Caco-2 (cell line): ENCODE data around the gene KIF2C. TPM values are rescaled to one million over a fixed set of nuclear protein-coding genes. Genes with fewer than 3 reads are reported as not detected.

Experiments
- BruUV-seq: library from RNA; stranded (reverse); fragments of 400-500 nt; replicated peaks from 2 replicates; lab custom pipeline; 2021; lab: Mats Ljungman, UMichigan
- CTCF ChIA-PET: fragments of 300-600 bp; sonication (Branson Sonifier 250); formaldehyde crosslinking; loops from one replicate; lab custom pipeline; 2022; ENCODE audit warnings: antibody characterized with exemption; lab: Charles Lee
- POLR2A ChIA-PET: fragments of 300-600 bp; sonication (Branson Sonifier 250); formaldehyde crosslinking; loops from one replicate; lab custom pipeline; 2022; ENCODE audit warnings: antibody characterized with exemption; lab: Charles Lee
- DNase-seq, 2 experiments: peaks; one replicate each; pipeline versions ENCODE4 v3.0.0 to v3.0.0-alpha.2; 2020 to 2022
- H3K27me3 ChIP-seq: replicated peaks from 2 replicates; pipeline ENCODE4 v1.6.0; 2011; ENCODE audit warnings: low read length; ENCODE audit not compliant: control insufficient read depth, insufficient read depth
- H3K36me3 ChIP-seq: 2 replicates; pipeline ENCODE4 v1.5.1; 2011; ENCODE audit warnings: low read length; ENCODE audit not compliant: control insufficient read depth, insufficient read depth
- H3K4me1 ChIP-seq: fragments of 250-450 bp; sonication (Bioruptor Pico); 2 replicates; pipeline ENCODE4 v1.5.1; 2020; ENCODE audit warnings: mild to moderate bottlenecking
- H3K4me3 ChIP-seq: 2 replicates; pipeline ENCODE4 v1.5.1; 2011; ENCODE audit warnings: low read depth, mild to moderate bottlenecking, control low read depth, low read length
- H3K9me3 ChIP-seq: fragments of 250-450 bp; sonication (Bioruptor Pico); 2 replicates; pipeline ENCODE4 v1.5.1; 2020; ENCODE audit warnings: mild to moderate bottlenecking, moderate library complexity
- H3K27ac Mint-ChIP-seq: one replicate; pipeline ENCODE4 v1.8.0; 2022; ENCODE audit warnings: mixed read lengths; ENCODE audit not compliant: unreplicated experiment
- H3K27me3 Mint-ChIP-seq: one replicate; pipeline ENCODE4 v1.8.0; 2022; ENCODE audit warnings: mixed read lengths; ENCODE audit not compliant: insufficient read depth, unreplicated experiment
- H3K36me3 Mint-ChIP-seq: one replicate; pipeline ENCODE4 v1.8.0; 2022; ENCODE audit warnings: mild to moderate bottlenecking, mixed read lengths; ENCODE audit not compliant: insufficient read depth, unreplicated experiment
- H3K4me1 Mint-ChIP-seq: one replicate; pipeline ENCODE4 v1.8.0; 2022; ENCODE audit warnings: low read depth, mixed read lengths; ENCODE audit not compliant: unreplicated experiment
- H3K4me3 Mint-ChIP-seq: one replicate; pipeline ENCODE4 v1.8.0; 2022; ENCODE audit warnings: mild to moderate bottlenecking, moderate library complexity, mixed read lengths; ENCODE audit not compliant: unreplicated experiment
- H3K9me3 Mint-ChIP-seq: one replicate; pipeline ENCODE4 v1.8.0; 2022; ENCODE audit warnings: mixed read lengths; ENCODE audit not compliant: unreplicated experiment
- intact Hi-C: fragments of 100-400 bp; cut with micrococcal nuclease; formaldehyde crosslinking; loops from one replicate; pipeline ENCODE4 v1.10.0; 2022; ENCODE audit not compliant: unreplicated experiment
- total RNA-seq: library from RNA; stranded (reverse); gene quantifications from 2 replicates; pipeline ENCODE4 v1.2.3, GENCODE V29; 2022
- TF ChIP-seq, protein P1 (sequence below), 2 experiments: fragments of 200-600 bp in 1 of 2; IDR thresholded peaks; 1 replicate in 1 of 2; 2 replicates in 1 of 2; pipeline versions ENCODE4 v1.5.1 to v1.8.0; 2011 to 2022; ENCODE audit warnings: antibody characterized with exemption in 1 of 2, control low read depth in 1 of 2, inconsistent platforms in 1 of 2, low read depth in 1 of 2, low read length in 1 of 2, mild to moderate bottlenecking in 1 of 2, moderate library complexity in 1 of 2; ENCODE audit not compliant: insufficient read depth in 1 of 2, severe bottlenecking in 1 of 2, unreplicated experiment in 1 of 2

Gene KIF2C
- total RNA-seq, 1 experiment from 2014 or later = 61.0 TPM

GRCh38 chr1:44694863-44695478 lies 44.7 kb upstream of the KIF2C start:
- ChIA-PET POLR2A (no interaction called here), CTCF (no interaction called here)
- no peak for DNase-seq
- Mint-ChIP-seq H3K9me3 (no peaks in the 10 kb centered on the region), H3K4me1 (no peaks in the 10 kb centered on the region), H3K4me3 (no peak overlapping the region), H3K36me3 (peaks cover 4% of the 10 kb centered on the region), H3K27ac (no peak overlapping the region), H3K27me3 (peaks cover 4% of the 10 kb centered on the region)
- no TSS peak for BruUV-seq
- TF ChIP-seq, protein P1, sequence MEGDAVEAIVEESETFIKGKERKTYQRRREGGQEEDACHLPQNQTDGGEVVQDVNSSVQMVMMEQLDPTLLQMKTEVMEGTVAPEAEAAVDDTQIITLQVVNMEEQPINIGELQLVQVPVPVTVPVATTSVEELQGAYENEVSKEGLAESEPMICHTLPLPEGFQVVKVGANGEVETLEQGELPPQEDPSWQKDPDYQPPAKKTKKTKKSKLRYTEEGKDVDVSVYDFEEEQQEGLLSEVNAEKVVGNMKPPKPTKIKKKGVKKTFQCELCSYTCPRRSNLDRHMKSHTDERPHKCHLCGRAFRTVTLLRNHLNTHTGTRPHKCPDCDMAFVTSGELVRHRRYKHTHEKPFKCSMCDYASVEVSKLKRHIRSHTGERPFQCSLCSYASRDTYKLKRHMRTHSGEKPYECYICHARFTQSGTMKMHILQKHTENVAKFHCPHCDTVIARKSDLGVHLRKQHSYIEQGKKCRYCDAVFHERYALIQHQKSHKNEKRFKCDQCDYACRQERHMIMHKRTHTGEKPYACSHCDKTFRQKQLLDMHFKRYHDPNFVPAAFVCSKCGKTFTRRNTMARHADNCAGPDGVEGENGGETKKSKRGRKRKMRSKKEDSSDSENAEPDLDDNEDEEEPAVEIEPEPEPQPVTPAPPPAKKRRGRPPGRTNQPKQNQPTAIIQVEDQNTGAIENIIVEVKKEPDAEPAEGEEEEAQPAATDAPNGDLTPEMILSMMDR (IDR thresholded peaks at IDR 0.05; ENCODE audit: insufficient read depth in 1 of 2, low read depth in 1 of 2, low read length in 1 of 2, severe bottlenecking in 1 of 2, unreplicated experiment in 1 of 2) = no peak
- Histone ChIP-seq H3K4me1 (no peaks in the 10 kb centered on the region), H3K4me3 (no peak overlapping the region), H3K27me3 (no peaks in the 10 kb centered on the region), H3K36me3 (no peaks in the 10 kb centered on the region), H3K9me3 (no peaks in the 10 kb centered on the region)
- intact Hi-C loops = no loop called here

DNA sequence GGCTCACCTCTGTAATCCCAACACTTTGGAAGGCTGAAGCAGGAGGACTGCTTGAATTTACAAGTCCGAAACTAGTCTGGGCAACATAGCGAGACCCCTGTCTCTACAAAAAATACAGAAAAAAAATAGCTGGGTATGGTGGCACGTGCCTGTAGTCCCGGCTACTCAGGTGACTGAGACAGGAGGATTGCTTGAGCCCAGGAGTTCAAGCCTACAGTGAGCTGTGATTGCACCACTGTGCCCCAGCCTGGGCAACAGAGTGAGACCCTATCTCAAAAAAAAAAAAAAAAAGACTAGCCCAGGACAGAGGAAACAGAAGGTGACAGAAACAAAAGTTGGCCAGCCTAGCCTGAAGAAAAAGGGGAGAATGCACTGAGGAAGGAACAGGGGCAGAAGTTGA lies 44.0 kb upstream of the KIF2C start:
- Mint-ChIP-seq H3K27me3 (peaks cover 4% of the 10 kb centered on the region), H3K9me3 (no peaks in the 10 kb centered on the region), H3K4me3 (no peak overlapping the region), H3K36me3 (peaks cover 4% of the 10 kb centered on the region), H3K27ac (no peak overlapping the region), H3K4me1 (no peaks in the 10 kb centered on the region)
- Histone ChIP-seq H3K27me3 (no peaks in the 10 kb centered on the region), H3K4me1 (peaks cover 1% of the 10 kb centered on the region), H3K36me3 (no peaks in the 10 kb centered on the region), H3K4me3 (no peak overlapping the region), H3K9me3 (no peaks in the 10 kb centered on the region)
- BruUV-seq = no TSS peak
- TF ChIP-seq, protein P1 (IDR thresholded peaks at IDR 0.05; ENCODE audit: insufficient read depth in 1 of 2, low read depth in 1 of 2, low read length in 1 of 2, severe bottlenecking in 1 of 2, unreplicated experiment in 1 of 2) = no peak
- intact Hi-C loops = no loop called here
- POLR2A ChIA-PET = no interaction called here
- no peak for DNase-seq
- CTCF ChIA-PET = no interaction called here

DNA sequence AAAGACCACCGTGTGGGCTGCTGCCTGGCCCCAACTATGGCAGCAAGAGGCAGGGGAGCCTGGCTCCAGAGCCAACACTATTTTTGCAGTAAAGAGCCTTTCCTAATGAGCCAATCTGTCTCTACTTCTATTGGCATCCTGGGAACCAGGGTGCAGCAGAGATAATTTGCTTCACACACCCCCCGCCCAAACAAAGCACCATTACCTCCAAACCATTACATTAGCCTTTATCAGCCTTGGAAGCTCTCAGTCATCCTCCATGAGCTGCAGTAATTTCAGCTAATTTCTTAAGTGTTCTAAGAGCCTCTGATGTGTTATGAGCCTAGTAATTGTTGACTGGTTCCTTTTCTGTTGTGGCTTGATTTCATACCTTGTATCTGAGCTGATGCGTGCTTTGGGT lies 43.5 kb upstream of the KIF2C start:
- Mint-ChIP-seq H3K36me3 (peaks cover 4% of the 10 kb centered on the region), H3K4me3 (no peak overlapping the region), H3K4me1 (peaks cover 3% of the 10 kb centered on the region), H3K27ac (no peak overlapping the region), H3K9me3 (no peaks in the 10 kb centered on the region), H3K27me3 (peaks cover 4% of the 10 kb centered on the region)
- Histone ChIP-seq H3K36me3 (no peaks in the 10 kb centered on the region), H3K9me3 (no peaks in the 10 kb centered on the region), H3K4me3 (no peak overlapping the region), H3K4me1 (peaks cover 5% of the 10 kb centered on the region), H3K27me3 (no peaks in the 10 kb centered on the region)
- intact Hi-C loops = no loop called here
- ChIA-PET POLR2A (no interaction called here), CTCF (no interaction called here)
- BruUV-seq = no TSS peak
- DNase-seq = no peak
- TF ChIP-seq, protein P1 (IDR thresholded peaks at IDR 0.05; ENCODE audit: insufficient read depth in 1 of 2, low read depth in 1 of 2, low read length in 1 of 2, severe bottlenecking in 1 of 2, unreplicated experiment in 1 of 2) = no peak
